ENCODE measurements around the gene COG5. TPM values are rescaled to one million over a fixed set of nuclear protein-coding genes. Genes with fewer than 3 reads are reported as not detected.

The COG5 gene
- total and polyA plus RNA-seq, 9 of the 15 experiments (the other 6 are each of a cell fraction or from before 2014, with no cell fraction given), result 15.3 to 75.1 (median 56.4) TPM

DNA sequence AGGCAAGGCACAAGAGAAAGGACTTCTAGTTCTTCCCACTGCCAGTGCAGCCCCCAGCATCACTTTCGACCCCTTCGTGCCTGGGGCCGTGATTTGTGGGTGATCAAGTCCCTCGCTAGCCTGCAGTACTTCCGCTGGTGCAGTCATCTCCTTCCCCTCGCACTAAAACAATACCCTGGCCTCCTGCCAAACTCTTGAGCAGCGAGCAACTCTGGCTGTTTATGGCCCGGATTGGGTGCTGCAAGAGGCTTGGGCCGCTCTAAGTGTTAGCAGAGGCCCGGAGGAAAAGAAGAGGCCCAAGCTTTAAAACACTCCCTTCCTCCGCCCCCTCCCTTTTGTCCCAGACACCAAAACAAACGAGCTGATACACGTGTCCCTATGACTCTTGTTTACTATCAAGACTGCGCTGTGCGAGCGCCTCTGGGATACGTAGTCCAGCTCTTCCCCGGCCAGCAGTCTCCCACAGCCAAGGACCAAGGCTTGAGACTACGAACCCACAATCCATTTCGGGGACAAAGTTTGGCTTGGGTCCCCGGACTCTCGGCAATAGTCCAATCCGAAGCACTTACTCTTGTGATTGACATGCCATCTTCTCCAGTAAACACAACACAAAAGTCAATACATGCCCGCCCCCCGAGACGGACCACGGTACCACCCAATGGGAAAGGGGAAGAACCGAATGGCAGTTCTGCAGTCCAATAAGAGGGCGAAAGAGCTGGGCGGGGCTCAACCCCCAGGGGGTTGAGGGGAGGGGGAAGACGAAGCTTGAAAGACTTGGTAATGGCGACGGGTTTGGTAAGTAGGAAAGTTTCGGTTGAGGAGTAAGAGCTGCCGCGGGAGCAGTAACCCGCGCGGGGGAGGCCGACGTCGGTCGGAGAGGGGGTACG, 395.2 kb downstream of the COG5 start, which contains the start of gene HBP1 (continued):
- TF ChIP-seq TFAP4 (CRISPR knock-in tag; IDR thresholded peaks at IDR 0.05; ENCODE audit: borderline replicate concordance), result peak; percentile 68; the same call in 1 of the 2 replicates
- peak; percentile 62 for TF ChIP-seq NCOR1 (IDR thresholded peaks at IDR 0.05)
- TF ChIP-seq, protein P1, sequence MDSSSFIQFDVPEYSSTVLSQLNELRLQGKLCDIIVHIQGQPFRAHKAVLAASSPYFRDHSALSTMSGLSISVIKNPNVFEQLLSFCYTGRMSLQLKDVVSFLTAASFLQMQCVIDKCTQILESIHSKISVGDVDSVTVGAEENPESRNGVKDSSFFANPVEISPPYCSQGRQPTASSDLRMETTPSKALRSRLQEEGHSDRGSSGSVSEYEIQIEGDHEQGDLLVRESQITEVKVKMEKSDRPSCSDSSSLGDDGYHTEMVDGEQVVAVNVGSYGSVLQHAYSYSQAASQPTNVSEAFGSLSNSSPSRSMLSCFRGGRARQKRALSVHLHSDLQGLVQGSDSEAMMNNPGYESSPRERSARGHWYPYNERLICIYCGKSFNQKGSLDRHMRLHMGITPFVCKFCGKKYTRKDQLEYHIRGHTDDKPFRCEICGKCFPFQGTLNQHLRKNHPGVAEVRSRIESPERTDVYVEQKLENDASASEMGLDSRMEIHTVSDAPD (CRISPR knock-in tag; IDR thresholded peaks at IDR 0.05), result no peak
- TF ChIP-seq BRF1 (IDR thresholded peaks at IDR 0.05; ENCODE audit: borderline replicate concordance, extremely low read depth, insufficient read length), result no peak
- peak; percentile 83 for TF ChIP-seq GABPA (tag; conservative IDR thresholded peaks at IDR 0.05; ENCODE audit: low read depth)
- TF ChIP-seq, protein P2, sequence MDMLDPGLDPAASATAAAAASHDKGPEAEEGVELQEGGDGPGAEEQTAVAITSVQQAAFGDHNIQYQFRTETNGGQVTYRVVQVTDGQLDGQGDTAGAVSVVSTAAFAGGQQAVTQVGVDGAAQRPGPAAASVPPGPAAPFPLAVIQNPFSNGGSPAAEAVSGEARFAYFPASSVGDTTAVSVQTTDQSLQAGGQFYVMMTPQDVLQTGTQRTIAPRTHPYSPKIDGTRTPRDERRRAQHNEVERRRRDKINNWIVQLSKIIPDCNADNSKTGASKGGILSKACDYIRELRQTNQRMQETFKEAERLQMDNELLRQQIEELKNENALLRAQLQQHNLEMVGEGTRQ (CRISPR knock-in tag; IDR thresholded peaks at IDR 0.05), result no peak
- peak; percentile 66 to 95 (median 91) for TF ChIP-seq YY1 (IDR thresholded peaks at IDR 0.05; ENCODE audit: borderline replicate concordance in 1 of 3, control insufficient read depth in 1 of 3, extremely low read depth in 1 of 3, insufficient read depth in 3 of 3, insufficient read length in 1 of 3, insufficient replicate concordance in 2 of 3, low read depth in 1 of 3, low read length in 2 of 3)
- no peak for TF ChIP-seq NUFIP1 (IDR thresholded peaks at IDR 0.05; ENCODE audit: partially characterized antibody)
- no peak for TF ChIP-seq CHD4 (IDR thresholded peaks at IDR 0.05; ENCODE audit: insufficient read depth, insufficient replicate concordance, low read depth, low read length, poor library complexity, severe bottlenecking)
- TF ChIP-seq ZNF395 (CRISPR knock-in tag; IDR thresholded peaks at IDR 0.05), result no peak; the same call in 1 of the 2 replicates
- TF ChIP-seq XRCC5 (IDR thresholded peaks at IDR 0.05; ENCODE audit: low read depth, low read length), result 0 out of 2 replicates have a peak, but pooled peaks have one; percentile 35
- TF ChIP-seq CEBPZ (IDR thresholded peaks at IDR 0.05; ENCODE audit: borderline replicate concordance, low read depth, low read length), result peak; percentile 99
- no peak for TF ChIP-seq THRAP3 (IDR thresholded peaks at IDR 0.05; ENCODE audit: borderline replicate concordance)
- peak; percentile 98 for TF ChIP-seq CREB3L1 (IDR thresholded peaks at IDR 0.05; ENCODE audit: borderline replicate concordance, low read depth)
